B cell (primary cell): Measurements from ENCODE around the gene ZNF140. TPM values are rescaled to one million over a fixed set of nuclear protein-coding genes. Genes with fewer than 3 reads are reported as not detected.

Source experiments
- ATAC-seq: fragments of 200-7000 bp; cut with Tn5 transposase; one replicate; pipeline ENCODE4 v1.10.0; 2021; ENCODE audit warnings: low read depth, mild to moderate bottlenecking, moderate number of reproducible peaks, moderate library complexity
- CTCF ChIA-PET: fragments of 350-600 bp; sonication (Branson Sonifier 250); formaldehyde crosslinking; loops from one replicate; lab custom pipeline; 2021; ENCODE audit warnings: antibody characterized with exemption, inconsistent platforms; lab: Charles Lee
- POLR2A ChIA-PET: fragments of 350-600 bp; sonication (Branson Sonifier 250); formaldehyde crosslinking; loops from one replicate; lab custom pipeline; 2021; ENCODE audit warnings: antibody characterized with exemption; lab: Charles Lee
- DNase-seq: peaks from one replicate; pipeline ENCODE4 v3.0.0; 2013
- H2AFZ ChIP-seq: 2 replicates; pipeline ENCODE4 v1.6.1; 2012; ENCODE audit warnings: mild to moderate bottlenecking, low read depth, low read length; ENCODE audit not compliant: insufficient read depth, poor library complexity, severe bottlenecking
- H3K27ac ChIP-seq, 2 donors: 1 replicate in 1 of 2; 2 replicates in 1 of 2; pipeline ENCODE4 v1.5.1; 2012 to 2013; ENCODE audit warnings: low read length in 2 of 2, mild to moderate bottlenecking in 2 of 2, moderate library complexity in 1 of 2
- H3K27me3 ChIP-seq, 4 experiments: fragments of 200-600 bp in 1 of 4; sonication (generic) in 1 of 4; replicated peaks in 1 of 4; 1 replicate in 2 of 4; 2 replicates in 2 of 4; pipeline versions ENCODE4 v1.6.1 to v1.7.0; 2013 to 2016; ENCODE audit warnings: low read length in 3 of 4, mild to moderate bottlenecking in 2 of 4, mixed read lengths in 1 of 4, moderate library complexity in 1 of 4; ENCODE audit not compliant: insufficient read depth in 4 of 4, control insufficient read depth in 3 of 4; ENCODE audit errors: control extremely low read depth in 1 of 4
- H3K36me3 ChIP-seq, 2 experiments: replicated peaks in 1 of 2; 1 replicate in 1 of 2; 2 replicates in 1 of 2; pipeline versions ENCODE4 v1.6.1 to v1.7.1; 2013; ENCODE audit warnings: low read length in 1 of 2; ENCODE audit not compliant: insufficient read depth in 2 of 2, control insufficient read depth in 1 of 2; ENCODE audit errors: control extremely low read depth in 1 of 2, extremely low read depth in 1 of 2
- H3K4me1 ChIP-seq, 2 donors: fragments of 200-600 bp in 1 of 2; sonication (generic) in 1 of 2; 1 replicate in 1 of 2; 2 replicates in 1 of 2; pipeline versions ENCODE4 v1.5.1 to v1.6.1; 2013 to 2017; ENCODE audit warnings: low read length in 2 of 2; ENCODE audit not compliant: control insufficient read depth in 2 of 2, insufficient read depth in 2 of 2
- H3K4me2 ChIP-seq: replicated peaks from 2 replicates; pipeline ENCODE3; 2012; ENCODE audit warnings: mild to moderate bottlenecking, low read depth, low read length; ENCODE audit not compliant: poor library complexity, severe bottlenecking
- H3K4me3 ChIP-seq, 5 experiments: fragments of 200-600 bp in 1 of 5; sonication (generic) in 1 of 5; 1 replicate in 3 of 5; 2 replicates in 2 of 5; pipeline versions ENCODE4 v1.5.1 to v1.7.0; 2011 to 2016; ENCODE audit warnings: low read length in 4 of 5, mild to moderate bottlenecking in 4 of 5, low read depth in 2 of 5, control low read depth in 1 of 5, moderate library complexity in 1 of 5; ENCODE audit not compliant: insufficient read depth in 1 of 5; ENCODE audit errors: control extremely low read depth in 1 of 5, extremely low read depth in 1 of 5
- H3K79me2 ChIP-seq: fragments of 200-600 bp; sonication (generic); one replicate; pipeline ENCODE4 v1.6.0; 2016; ENCODE audit warnings: low read length; ENCODE audit not compliant: control insufficient read depth, insufficient read depth
- H3K9ac ChIP-seq: fragments of 200-600 bp; sonication (generic); 2 replicates; pipeline ENCODE4 v1.6.1; 2017; ENCODE audit warnings: mild to moderate bottlenecking, low read length, moderate library complexity
- H3K9me3 ChIP-seq, 3 donors: one replicate each; pipeline versions ENCODE4 v1.6.1 to v1.7.1; 2013; ENCODE audit warnings: low read length in 2 of 3; ENCODE audit not compliant: control insufficient read depth in 2 of 3, insufficient read depth in 1 of 3; ENCODE audit errors: control extremely low read depth in 1 of 3
- H4K20me1 ChIP-seq: 2 replicates; pipeline ENCODE4 v1.6.0; 2012; ENCODE audit warnings: mild to moderate bottlenecking, low read length; ENCODE audit not compliant: insufficient read depth, control insufficient read depth, poor library complexity, severe bottlenecking
- H3K27ac Mint-ChIP-seq: one replicate; pipeline ENCODE4 v1.8.0; 2021; ENCODE audit warnings: mixed read lengths
- H3K27me3 Mint-ChIP-seq: one replicate; pipeline ENCODE4 v1.8.0; 2021; ENCODE audit warnings: mixed read lengths
- H3K4me1 Mint-ChIP-seq: one replicate; pipeline ENCODE4 v1.8.0; 2021; ENCODE audit warnings: mixed read lengths
- H3K4me3 Mint-ChIP-seq: one replicate; pipeline ENCODE4 v1.8.0; 2021; ENCODE audit warnings: mixed read lengths
- H3K9me3 Mint-ChIP-seq: one replicate; pipeline ENCODE4 v1.8.0; 2022; ENCODE audit warnings: mixed read lengths; ENCODE audit not compliant: insufficient read depth
- EZH2 ChIP-seq: IDR thresholded peaks from 2 replicates; pipeline ENCODE4 v1.6.1; 2012; ENCODE audit warnings: borderline replicate concordance, low read depth, mild to moderate bottlenecking, moderate library complexity, low read length; ENCODE audit not compliant: insufficient read depth, poor library complexity, severe bottlenecking
- WGBS: methylation state at CpG from one replicate; pipeline ENCODE4 v1.1.5; 2013; ENCODE audit warnings: missing lambda C conversion rate; ENCODE audit not compliant: insufficient coverage; 5-methylcytosine and 5-hydroxymethylcytosine counted together
- intact Hi-C: fragments of 100-400 bp; cut with micrococcal nuclease; formaldehyde crosslinking; loops from one replicate; pipeline ENCODE4 v1.10.0; 2022
- polyA plus RNA-seq: library from polyadenylated mRNA; depleted of rRNA; stranded (reverse); fragments of >200 nt; gene quantifications from 2 replicates; pipeline ENCODE4 v1.2.3, GENCODE V29; 2012
- total RNA-seq, 2 donors: library from RNA; stranded (reverse); fragments of 120-200 nt in 1 of 2; gene quantifications; 1 replicate in 1 of 2; 2 replicates in 1 of 2; pipeline versions ENCODE4 v1.2.3 to v1.2.4, GENCODE V29; 2013 to 2022
- TF ChIP-seq, protein P1 (sequence below): fragments of 200-600 bp; IDR thresholded peaks from one replicate; pipeline ENCODE4 v1.8.0; 2022; ENCODE audit warnings: antibody characterized with exemption, mild to moderate bottlenecking

The ZNF140 gene
- total and polyA plus RNA-seq, 2 donors (not counting 1 experiment from before 2014, with no cell fraction given): 11.3 to 26.8 TPM

- Histone ChIP-seq H3K27me3 (no peaks in the 10 kb centered on the region), H4K20me1 (no peaks in the 10 kb centered on the region), H3K9ac (no peak overlapping the region), H3K4me1 (no peaks in the 10 kb centered on the region), H3K4me3 (peak overlapping the region in 1 of 5 experiments; percentile 6), H2AFZ (no peak overlapping the region), H3K27ac (no peak overlapping the region), H3K9me3 (peaks cover 43 to 95% (median 46%) of the 10 kb centered on the region in 3 donors), H3K36me3 (peaks cover 29 to 44% of the 10 kb centered on the region in 2 experiments), H3K79me2 (no peaks in the 10 kb centered on the region), H3K4me2 (no peak overlapping the region)
- ATAC-seq (no peak), DNase-seq (peak; percentile 16)
- no peaks in the 10 kb centered on the region for H3K4me1 Mint-ChIP-seq
- no peak overlapping the region for H3K27ac Mint-ChIP-seq
- TF ChIP-seq EZH2: no peak
- TF ChIP-seq, protein P1, sequence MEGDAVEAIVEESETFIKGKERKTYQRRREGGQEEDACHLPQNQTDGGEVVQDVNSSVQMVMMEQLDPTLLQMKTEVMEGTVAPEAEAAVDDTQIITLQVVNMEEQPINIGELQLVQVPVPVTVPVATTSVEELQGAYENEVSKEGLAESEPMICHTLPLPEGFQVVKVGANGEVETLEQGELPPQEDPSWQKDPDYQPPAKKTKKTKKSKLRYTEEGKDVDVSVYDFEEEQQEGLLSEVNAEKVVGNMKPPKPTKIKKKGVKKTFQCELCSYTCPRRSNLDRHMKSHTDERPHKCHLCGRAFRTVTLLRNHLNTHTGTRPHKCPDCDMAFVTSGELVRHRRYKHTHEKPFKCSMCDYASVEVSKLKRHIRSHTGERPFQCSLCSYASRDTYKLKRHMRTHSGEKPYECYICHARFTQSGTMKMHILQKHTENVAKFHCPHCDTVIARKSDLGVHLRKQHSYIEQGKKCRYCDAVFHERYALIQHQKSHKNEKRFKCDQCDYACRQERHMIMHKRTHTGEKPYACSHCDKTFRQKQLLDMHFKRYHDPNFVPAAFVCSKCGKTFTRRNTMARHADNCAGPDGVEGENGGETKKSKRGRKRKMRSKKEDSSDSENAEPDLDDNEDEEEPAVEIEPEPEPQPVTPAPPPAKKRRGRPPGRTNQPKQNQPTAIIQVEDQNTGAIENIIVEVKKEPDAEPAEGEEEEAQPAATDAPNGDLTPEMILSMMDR: no peak
- intact Hi-C loops: no loop called here
- no peak overlapping the region for H3K4me3 Mint-ChIP-seq
- H3K27me3 Mint-ChIP-seq: no peaks in the 10 kb centered on the region
- H3K9me3 Mint-ChIP-seq: peaks cover 34% of the 10 kb centered on the region
- no CpG with 5 or more reads among the region's 3 CpGs for WGBS
- ChIA-PET CTCF (no interaction called here), POLR2A (no interaction called here)
Measured at GRCh38 chr12:133105620-133106019, 24.9 kb downstream of the ZNF140 start.

- Mint-ChIP-seq H3K27ac (no peak overlapping the region), H3K4me3 (no peak overlapping the region), H3K4me1 (no peaks in the 10 kb centered on the region), H3K27me3 (no peaks in the 10 kb centered on the region), H3K9me3 (peaks cover 30% of the 10 kb centered on the region)
- TF ChIP-seq, protein P1: no peak
- no peak for TF ChIP-seq EZH2
- Histone ChIP-seq H3K4me3 (peak overlapping the region in 1 of 5 experiments; percentile 23), H3K79me2 (no peaks in the 10 kb centered on the region), H3K9me3 (peaks cover 43 to 95% (median 44%) of the 10 kb centered on the region in 3 donors), H3K27ac (no peak overlapping the region), H3K9ac (peak overlapping the region; percentile 9), H3K4me1 (no peaks in the 10 kb centered on the region), H3K4me2 (no peak overlapping the region), H2AFZ (no peak overlapping the region), H3K36me3 (peaks cover 29 to 38% of the 10 kb centered on the region in 2 experiments), H4K20me1 (no peaks in the 10 kb centered on the region), H3K27me3 (no peaks in the 10 kb centered on the region)
- ATAC-seq: no peak
- CTCF ChIA-PET: no interaction called here
- no CpG with 5 or more reads among the region's 5 CpGs for WGBS
- POLR2A ChIA-PET: no interaction called here
- peak; percentile 29 for DNase-seq
- intact Hi-C loops: no loop called here
Measured at GRCh38 chr12:133106253-133106652, 25.5 kb downstream of the ZNF140 start.
